GM19395 (cell line): ENCODE data around the gene COBL.

Experiments
- ATAC-seq: cut with Tn5 transposase; IDR thresholded peaks from one replicate; pipeline ENCODE4 v1.9.1; 2021; ENCODE audit warnings: mild to moderate bottlenecking, moderate library complexity; ENCODE audit not compliant: unreplicated experiment

The COBL gene

GRCh38 chr7:50977421-50977820 lies 339.2 kb downstream of the COBL start:
- no peak for ATAC-seq

- ATAC-seq: no peak
Observed at GRCh38 chr7:50976064-50976463, 340.5 kb downstream of the COBL start.

GRCh38 chr7:50974240-50974639 lies 342.4 kb downstream of the COBL start:
- ATAC-seq: no peak

GRCh38 chr7:50973814-50974213 lies 342.8 kb downstream of the COBL start:
- no peak for ATAC-seq

GRCh38 chr7:50970092-50970491 lies 346.5 kb downstream of the COBL start:
- ATAC-seq: no peak
